Eye (tissue), 1 donor: ENCODE measurements around the gene CACNA1B.
A peak's percentile ranks its signal among the peaks of the same experiment; 100 is the strongest.

Source experiments
- DNase-seq: peaks from one replicate; pipeline ENCODE4 v3.0.0-alpha.2; 2015

The CACNA1B gene

GRCh38 chr9:138043411-138044345 lies 166.1 kb downstream of the CACNA1B start:
- peak; percentile 51 for DNase-seq

- no peak for DNase-seq
These were observed 167.2 kb downstream of the CACNA1B start for GRCh38 chr9:138044485-138045383.

- no peak for DNase-seq
These were observed 168.2 kb downstream of the CACNA1B start for GRCh38 chr9:138045541-138046490.

- no peak for DNase-seq
These were observed 169.2 kb downstream of the CACNA1B start for GRCh38 chr9:138046641-138047301.

- no peak for DNase-seq
These were observed 170.0 kb downstream of the CACNA1B start for GRCh38 chr9:138047469-138048040.

- no peak for DNase-seq
These were observed 170.6 kb downstream of the CACNA1B start for GRCh38 chr9:138048184-138048583.

- DNase-seq = no peak
These were observed 171.7 kb downstream of the CACNA1B start for GRCh38 chr9:138049085-138049778.

- DNase-seq = no peak
These were observed 172.3 kb downstream of the CACNA1B start for GRCh38 chr9:138049779-138050471.

GRCh38 chr9:138050472-138051330 lies 173.1 kb downstream of the CACNA1B start:
- DNase-seq = no peak

- no peak for DNase-seq
These were observed 174.2 kb downstream of the CACNA1B start for GRCh38 chr9:138051586-138052321.

- no peak for DNase-seq
These were observed 174.7 kb downstream of the CACNA1B start for GRCh38 chr9:138052322-138052615.

- DNase-seq = no peak
These were observed 175.2 kb downstream of the CACNA1B start for GRCh38 chr9:138052635-138053320.

GRCh38 chr9:138053321-138053868 lies 175.8 kb downstream of the CACNA1B start:
- no peak for DNase-seq

- DNase-seq = no peak
These were observed 176.6 kb downstream of the CACNA1B start for GRCh38 chr9:138053996-138054752.

- DNase-seq = no peak
These were observed 180.1 kb downstream of the CACNA1B start for GRCh38 chr9:138057726-138058125.

- no peak for DNase-seq
These were observed 180.6 kb downstream of the CACNA1B start for GRCh38 chr9:138058181-138058580.

- DNase-seq = no peak
These were observed 181.6 kb downstream of the CACNA1B start for GRCh38 chr9:138059196-138059595.
